Renal pelvis (tissue), 4 donors: ENCODE measurements around the gene ZSCAN31. TPM values are rescaled to one million over a fixed set of nuclear protein-coding genes. Genes with fewer than 3 reads are reported as not detected.

Experiments used
- DNase-seq: peaks from one replicate; pipeline ENCODE4 v3.0.0-alpha.2; 2013
- polyA plus RNA-seq, 3 donors: library from polyadenylated mRNA; unstranded; fragments of 120-200 nt; gene quantifications; one replicate each; pipeline ENCODE4 v1.2.1, GENCODE V29; 2013; ENCODE audit not compliant: insufficient read length in 3 of 3

ZSCAN31 gene
- polyA plus RNA-seq, 3 donors = 10.4 to 11.6 (median 11.4) TPM

DNA sequence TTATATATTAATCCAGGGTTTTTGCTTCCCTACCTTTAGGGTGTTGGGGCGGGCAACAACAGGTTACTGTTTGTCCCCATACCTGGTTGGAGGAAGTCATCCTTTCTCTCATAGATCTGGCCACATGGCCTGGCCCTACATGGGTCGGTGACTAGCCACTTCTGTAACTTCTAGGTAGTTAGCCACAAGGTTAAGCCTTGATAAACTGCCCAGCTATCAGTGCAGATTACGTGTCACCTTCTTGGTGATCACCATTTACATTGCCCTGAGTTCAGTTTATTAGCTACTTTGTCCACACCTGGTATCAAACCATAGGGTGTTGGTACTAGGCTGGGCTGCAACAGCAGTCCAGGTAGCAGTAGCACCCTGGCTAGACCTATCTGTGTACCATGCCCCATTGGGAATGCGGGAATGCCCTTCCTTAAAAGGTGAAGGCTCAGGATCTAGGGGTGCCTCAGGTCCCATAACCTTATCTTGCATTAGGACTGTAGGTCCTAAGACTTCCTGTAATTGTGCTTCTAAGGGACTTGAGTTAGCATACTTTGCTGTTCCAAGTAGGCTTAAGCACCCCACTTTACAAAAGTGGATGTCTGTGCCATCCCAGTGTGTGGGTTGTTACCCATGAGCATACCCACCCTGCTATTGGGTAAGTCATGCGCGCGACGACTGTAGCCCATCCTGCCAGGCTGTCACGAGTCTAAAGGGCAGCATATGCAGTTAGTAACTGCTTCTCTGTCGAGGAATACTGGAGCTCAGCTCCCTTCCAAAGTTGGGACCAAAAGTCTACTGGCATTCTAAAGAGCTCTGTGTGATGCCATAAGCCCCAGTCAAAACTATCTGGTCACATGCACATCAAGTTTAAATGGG lies 19.0 kb upstream of the ZSCAN31 start:
- DNase-seq = no peak

DNA sequence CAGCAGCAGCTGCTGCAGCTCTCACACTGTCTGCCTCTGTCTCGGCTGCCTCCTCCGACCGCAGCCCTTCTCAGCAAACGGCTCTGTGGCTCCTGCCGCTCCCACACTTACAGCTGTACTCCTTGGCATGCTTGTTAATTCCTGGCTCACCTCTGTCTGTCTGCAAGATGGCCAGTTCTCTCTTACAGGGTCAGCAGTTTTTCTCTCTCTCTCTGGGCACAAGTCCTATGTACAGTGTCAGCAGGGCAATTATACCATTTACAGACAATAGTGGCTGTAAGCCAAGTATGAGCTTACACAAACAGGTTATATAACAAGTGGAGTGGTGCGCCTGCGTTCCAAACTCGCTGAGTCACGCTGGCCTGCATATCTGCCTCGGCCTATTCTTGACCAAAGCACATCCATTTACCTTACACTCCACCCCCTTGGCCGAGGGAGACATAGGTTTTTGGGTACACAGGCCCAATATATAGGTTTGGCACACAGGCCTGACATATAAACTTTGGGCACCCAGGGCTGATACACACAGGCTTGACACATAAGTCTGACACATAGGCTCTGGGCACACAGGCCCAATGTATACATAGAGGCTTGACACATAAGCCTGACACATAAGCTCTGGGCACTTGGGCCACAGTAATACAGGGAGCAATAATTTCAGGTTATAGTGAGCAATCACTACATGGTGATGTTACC lies 18.2 kb upstream of the ZSCAN31 start:
- no peak for DNase-seq

GRCh38 chr6:28353356-28353755 lies 17.4 kb upstream of the ZSCAN31 start:
- no peak for DNase-seq

DNA sequence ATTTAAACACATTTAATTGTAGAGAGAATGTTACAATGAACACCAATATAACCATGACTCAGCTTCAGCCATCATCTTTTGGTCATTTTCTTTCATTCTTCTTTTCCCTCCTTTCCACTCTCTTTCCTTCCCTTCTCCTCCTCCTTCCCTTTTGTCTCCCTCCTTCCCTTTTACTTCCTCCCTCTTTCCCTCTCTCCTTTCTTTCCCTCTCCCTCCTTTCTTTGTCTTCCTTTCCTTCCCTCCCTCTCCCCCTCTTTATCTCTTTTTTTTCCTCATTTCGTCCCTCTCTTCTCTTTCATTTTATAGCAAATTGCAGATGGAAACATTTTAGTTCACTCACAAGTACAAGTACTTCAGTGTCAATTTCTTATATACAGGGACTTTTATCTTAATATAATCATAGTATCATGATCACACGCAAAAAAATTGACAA lies 15.6 kb upstream of the ZSCAN31 start:
- DNase-seq = no peak

- DNase-seq = no peak
Measured at GRCh38 chr6:28351087-28351486, 15.1 kb upstream of the ZSCAN31 start.

- DNase-seq = peak; percentile 89
Measured at GRCh38 chr6:28349892-28350737, 14.2 kb upstream of the ZSCAN31 start, which contains the start of gene ZKSCAN3. TSS of gene ZKSCAN3 (plus strand) at chr6:28349947. CDS start at chr6:28359587, 9,640 bp downstream.

GRCh38 chr6:28349344-28349891 lies 13.5 kb upstream of the ZSCAN31 start:
- no peak for DNase-seq

GRCh38 chr6:28347119-28347518 lies 11.2 kb upstream of the ZSCAN31 start:
- DNase-seq = no peak

DNA sequence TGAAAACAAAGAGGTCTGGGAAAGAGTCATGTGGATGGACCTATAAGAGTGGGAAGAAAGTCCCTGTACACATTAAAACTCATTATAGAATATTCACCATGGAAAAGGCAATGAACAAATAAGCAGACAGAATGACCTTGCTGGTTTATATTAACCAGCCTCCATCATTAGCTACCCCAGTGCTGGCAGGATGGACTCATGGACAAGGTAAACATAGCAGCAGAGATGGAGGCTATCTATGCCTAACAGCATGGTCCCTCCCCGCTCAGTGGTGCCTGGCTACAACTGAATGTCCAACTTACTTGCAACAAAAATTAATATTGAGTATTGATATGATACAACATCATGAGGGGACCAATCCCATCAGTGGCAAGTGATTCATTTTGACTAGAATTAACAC lies 9.3 kb upstream of the ZSCAN31 start:
- no peak for DNase-seq

- no peak for DNase-seq
Measured at GRCh38 chr6:28343898-28344677, 8.1 kb upstream of the ZSCAN31 start.

DNA sequence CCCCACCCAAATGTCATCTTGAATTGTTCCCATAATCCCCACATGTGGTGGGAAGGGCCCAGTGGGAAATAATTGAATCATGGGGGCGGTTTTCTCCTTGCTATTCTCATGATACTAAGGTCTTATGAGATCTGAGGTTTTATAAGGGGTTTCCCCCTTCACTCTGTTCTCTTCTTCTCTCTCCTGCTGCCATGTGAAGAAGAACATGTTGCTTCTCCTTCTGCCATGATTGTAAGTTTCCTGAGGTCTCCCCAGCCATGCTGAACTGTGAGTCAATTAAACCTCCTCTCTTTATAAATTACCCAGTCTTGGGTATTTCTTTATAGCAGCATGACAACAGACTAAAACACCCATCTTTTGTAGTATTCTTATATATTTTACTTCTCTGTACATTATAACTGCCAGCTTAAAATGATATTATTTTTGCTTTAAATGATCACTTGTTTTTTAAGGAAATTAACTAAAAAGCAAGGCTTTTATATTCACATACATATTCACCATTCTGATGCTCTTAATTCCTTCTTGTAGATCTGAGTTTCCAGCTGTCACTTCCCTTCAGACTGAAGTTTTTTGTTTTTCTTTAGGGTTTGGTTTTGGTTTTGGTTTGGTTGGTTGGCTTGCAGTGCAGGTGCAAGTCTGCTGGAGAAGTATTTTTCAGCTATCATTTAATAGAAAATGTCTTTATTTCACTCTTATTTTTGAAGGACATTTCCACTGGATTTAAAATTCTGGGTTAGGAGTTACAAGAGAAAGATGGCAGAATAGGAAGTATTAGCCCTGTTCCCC lies 4.6 kb upstream of the ZSCAN31 start:
- no peak for DNase-seq

GRCh38 chr6:28337121-28337520 lies 1.2 kb upstream of the ZSCAN31 start:
- DNase-seq = peak; percentile 20

- DNase-seq = peak; percentile 77
Measured at GRCh38 chr6:28336284-28337120, 554 bp upstream of the ZSCAN31 start.

GRCh38 chr6:28335040-28335563 lies 846 bp downstream of the ZSCAN31 start:
- no peak for DNase-seq

DNA sequence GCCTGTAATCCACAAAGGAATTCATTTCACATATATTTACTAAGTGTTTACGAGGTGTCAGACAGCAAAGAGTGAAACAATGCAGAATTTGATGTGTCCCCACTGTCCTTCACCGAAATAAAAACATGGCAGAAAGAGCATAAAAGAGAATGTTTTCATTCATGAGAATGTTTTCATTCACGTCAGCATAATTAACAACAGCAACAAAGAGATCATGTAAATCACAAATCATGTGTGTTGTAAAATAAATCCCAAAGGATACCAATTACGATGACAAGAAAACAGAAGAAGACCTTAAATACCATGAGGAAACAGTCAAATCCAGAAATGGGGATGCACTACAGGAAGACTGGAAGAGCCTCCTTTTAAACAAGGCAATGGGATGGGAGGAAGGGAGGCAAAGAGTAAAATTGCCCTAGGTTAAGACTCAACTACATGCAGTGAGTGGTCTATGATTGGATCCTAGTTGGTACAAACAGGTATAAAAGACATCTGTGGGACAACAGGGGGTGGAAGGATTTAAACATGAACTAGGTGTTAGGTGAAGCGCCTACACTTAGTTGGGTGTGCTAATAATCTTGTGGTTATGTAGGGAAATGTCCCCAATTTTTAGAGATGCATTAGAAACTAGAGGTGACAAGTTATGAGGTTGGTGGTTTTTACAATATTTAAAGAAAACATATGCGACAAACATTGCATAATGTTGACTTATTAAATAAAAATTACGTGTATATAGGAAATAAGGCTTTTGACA lies 1.5 kb downstream of the ZSCAN31 start:
- DNase-seq = peak; percentile 34

GRCh38 chr6:28333599-28334018 lies 2.3 kb downstream of the ZSCAN31 start:
- no peak for DNase-seq

DNA sequence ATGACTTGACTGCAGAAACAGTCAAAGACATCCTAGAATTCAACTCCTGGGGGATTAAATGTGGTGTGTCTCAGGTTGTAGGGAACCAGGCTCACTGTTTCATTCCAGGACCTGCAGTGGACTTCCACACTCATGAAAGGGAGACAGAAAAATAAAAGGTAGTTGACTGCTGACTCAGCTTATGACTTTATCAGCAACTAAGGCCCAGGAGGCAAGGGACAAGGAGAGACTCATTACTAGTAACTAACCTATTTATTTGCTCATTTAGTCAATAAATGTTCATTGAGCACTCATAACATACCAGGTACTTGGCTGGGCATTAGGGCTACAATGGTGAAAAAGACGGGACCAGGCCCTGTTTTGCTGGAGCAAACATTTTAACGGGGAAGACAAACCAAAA lies 2.9 kb downstream of the ZSCAN31 start:
- no peak for DNase-seq

- DNase-seq = no peak
Measured at GRCh38 chr6:28330041-28330440, 5.9 kb downstream of the ZSCAN31 start.
